GM12874 (cell line): ENCODE results near the gene AOAH.

ENCODE experiments used
- CTCF ChIP-seq: IDR thresholded peaks from 2 replicates; pipeline ENCODE4 v1.5.1; 2011; ENCODE audit warnings: low read depth, mild to moderate bottlenecking, control low read depth, low read length, moderate library complexity; ENCODE audit not compliant: insufficient read depth

Gene AOAH

GRCh38 chr7:36644625-36645422 lies 79.5 kb downstream of the AOAH start:
- TF ChIP-seq CTCF: no peak

GRCh38 chr7:36642414-36642813 lies 81.9 kb downstream of the AOAH start:
- TF ChIP-seq CTCF: no peak

DNA sequence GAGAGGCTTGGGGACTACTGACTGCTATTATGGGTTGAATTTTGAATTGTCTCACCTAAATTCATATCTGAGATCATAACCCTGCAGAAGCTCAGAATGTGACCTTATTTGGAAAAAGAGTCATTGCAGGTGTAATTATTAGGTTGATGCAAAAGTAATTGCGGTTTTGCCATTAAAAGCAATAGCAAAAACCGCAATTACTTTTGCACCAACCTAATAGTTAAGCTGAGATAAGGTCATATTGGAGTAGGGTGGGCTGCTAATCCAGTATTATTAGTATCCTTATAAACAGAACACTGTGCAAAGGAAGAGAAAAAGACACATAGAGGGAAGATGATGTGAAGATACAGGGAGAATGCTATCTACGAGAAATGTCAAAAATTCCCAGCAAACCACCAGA lies 82.3 kb downstream of the AOAH start:
- no peak for TF ChIP-seq CTCF

GRCh38 chr7:36640682-36641081 lies 83.6 kb downstream of the AOAH start:
- TF ChIP-seq CTCF: no peak

DNA sequence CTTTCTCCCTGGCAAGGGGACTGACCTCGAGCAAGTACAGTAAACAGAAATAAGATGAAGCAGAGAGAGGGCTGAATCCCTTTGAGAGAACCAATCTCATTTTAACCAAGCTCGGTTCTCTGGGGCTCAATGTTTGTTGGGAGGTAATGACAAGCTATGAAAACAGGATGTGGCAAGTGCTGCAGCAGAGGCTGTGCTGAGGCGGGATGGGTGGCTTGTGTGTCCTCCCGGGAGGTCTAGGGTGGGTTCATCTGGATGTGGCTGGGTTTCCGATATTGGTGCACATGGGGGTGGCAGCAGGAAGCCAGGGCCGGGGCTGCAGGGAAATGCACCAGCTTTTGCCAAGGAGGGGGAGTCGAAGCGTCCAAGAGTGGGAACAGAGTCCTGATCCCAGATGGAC lies 84.5 kb downstream of the AOAH start:
- no peak for TF ChIP-seq CTCF

- TF ChIP-seq CTCF: no peak
Observed at GRCh38 chr7:36638586-36639263, 85.6 kb downstream of the AOAH start.

- TF ChIP-seq CTCF: no peak
Observed at GRCh38 chr7:36638140-36638539, 86.2 kb downstream of the AOAH start.
